Common myeloid progenitor, CD34-positive (primary cell): ENCODE results near the gene VSIG4.

Experiments
- CTCF ChIA-PET: fragments of 350-600 bp; sonication (Branson Sonifier 250); formaldehyde crosslinking; loops from one replicate; lab custom pipeline; 2021; ENCODE audit warnings: antibody characterized with exemption; lab: Charles Lee
- POLR2A ChIA-PET: fragments of 350-600 bp; sonication (Branson Sonifier 250); formaldehyde crosslinking; loops from one replicate; lab custom pipeline; 2021; ENCODE audit warnings: antibody characterized with exemption; lab: Charles Lee
- DNase-seq, 3 donors: peaks; one replicate each; pipeline versions ENCODE4 v3.0.0 to v3.0.0-alpha.2; 2013
- H3K27ac ChIP-seq, 2 experiments: 1 replicate in 1 of 2; 2 replicates in 1 of 2; pipeline ENCODE4 v1.7.0; 2013; ENCODE audit warnings: inconsistent platforms in 2 of 2, low read length in 2 of 2, mild to moderate bottlenecking in 2 of 2, low read depth in 1 of 2, moderate library complexity in 1 of 2; ENCODE audit not compliant: severe bottlenecking in 2 of 2, insufficient read depth in 1 of 2, poor library complexity in 1 of 2
- H3K27me3 ChIP-seq, 5 experiments: replicated peaks in 2 of 5; 1 replicate in 3 of 5; 2 replicates in 2 of 5; pipeline versions ENCODE4 v1.6.1 to v1.7.0; 2013; ENCODE audit warnings: low read length in 4 of 5, mild to moderate bottlenecking in 2 of 5, moderate library complexity in 2 of 5, inconsistent platforms in 1 of 5; ENCODE audit not compliant: insufficient read depth in 5 of 5, control insufficient read depth in 4 of 5
- H3K36me3 ChIP-seq, 4 experiments: 1 replicate in 2 of 4; 2 replicates in 2 of 4; pipeline versions ENCODE4 v1.6.1 to v1.7.0; 2013; ENCODE audit warnings: low read length in 3 of 4, control low read depth in 1 of 4, mild to moderate bottlenecking in 1 of 4; ENCODE audit not compliant: control insufficient read depth in 4 of 4, insufficient read depth in 4 of 4
- H3K4me1 ChIP-seq, 4 experiments: 1 replicate in 3 of 4; 2 replicates in 1 of 4; pipeline versions ENCODE4 v1.6.1 to v1.7.1; 2013; ENCODE audit warnings: low read length in 3 of 4, mild to moderate bottlenecking in 3 of 4, control low read depth in 1 of 4, inconsistent platforms in 1 of 4, moderate library complexity in 1 of 4; ENCODE audit not compliant: control insufficient read depth in 4 of 4, insufficient read depth in 4 of 4; ENCODE audit errors: control extremely low read depth in 1 of 4
- H3K4me3 ChIP-seq, 7 experiments: 1 replicate in 4 of 7; 2 replicates in 3 of 7; pipeline versions ENCODE4 v1.5.1 to v1.7.0; 2013; ENCODE audit warnings: mild to moderate bottlenecking in 7 of 7, low read length in 6 of 7, moderate library complexity in 6 of 7, inconsistent platforms in 2 of 7, low read depth in 2 of 7, control low read depth in 1 of 7; ENCODE audit not compliant: insufficient read depth in 4 of 7, control insufficient read depth in 1 of 7; ENCODE audit errors: extremely low read depth in 1 of 7
- H3K9me3 ChIP-seq, 5 experiments: 1 replicate in 4 of 5; 2 replicates in 1 of 5; pipeline versions ENCODE4 v1.6.1 to v1.7.1; 2013; ENCODE audit warnings: low read length in 4 of 5, mild to moderate bottlenecking in 2 of 5, inconsistent platforms in 1 of 5, low read depth in 1 of 5, moderate library complexity in 1 of 5; ENCODE audit not compliant: control insufficient read depth in 4 of 5, insufficient read depth in 2 of 5; ENCODE audit errors: control extremely low read depth in 1 of 5
- WGBS: methylation state at CpG from one replicate; pipeline ENCODE4 v1.1.5; 2013; ENCODE audit not compliant: insufficient coverage; 5-methylcytosine and 5-hydroxymethylcytosine counted together

Gene VSIG4

DNA sequence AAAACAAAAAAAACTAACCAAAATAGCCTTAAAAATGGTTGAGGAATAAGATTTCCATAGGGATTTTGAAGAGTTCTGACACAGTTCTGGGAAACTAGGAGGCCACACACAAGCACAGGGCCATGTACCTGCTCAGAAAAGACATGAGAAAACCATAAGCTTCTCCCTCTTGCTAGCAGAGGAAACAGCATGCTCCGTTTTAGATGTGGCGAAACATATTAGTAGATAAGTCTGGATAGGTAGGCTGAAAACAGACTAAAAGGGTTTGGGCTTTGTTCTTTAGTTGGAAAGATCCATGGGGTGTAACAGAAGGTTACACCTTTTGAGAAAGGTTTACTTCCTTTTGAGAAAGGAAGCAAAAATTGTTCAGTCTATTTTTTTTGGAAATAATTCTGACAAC lies 10.9 kb downstream of the VSIG4 start:
- Histone ChIP-seq H3K4me1 (peaks cover 2 to 13% (median 5%) of the 10 kb centered on the region in 4 experiments), H3K27ac (no peak overlapping the region), H3K9me3 (no peaks in the 10 kb centered on the region), H3K36me3 (no peaks in the 10 kb centered on the region), H3K27me3 (peaks cover 0 to 7% (median 0%) of the 10 kb centered on the region in 5 experiments), H3K4me3 (no peak overlapping the region)
- ChIA-PET CTCF (no interaction called here), POLR2A (no interaction called here)
- no peak for DNase-seq
- WGBS, result 79% methylated on average over 2 of the region's 2 CpGs

DNA sequence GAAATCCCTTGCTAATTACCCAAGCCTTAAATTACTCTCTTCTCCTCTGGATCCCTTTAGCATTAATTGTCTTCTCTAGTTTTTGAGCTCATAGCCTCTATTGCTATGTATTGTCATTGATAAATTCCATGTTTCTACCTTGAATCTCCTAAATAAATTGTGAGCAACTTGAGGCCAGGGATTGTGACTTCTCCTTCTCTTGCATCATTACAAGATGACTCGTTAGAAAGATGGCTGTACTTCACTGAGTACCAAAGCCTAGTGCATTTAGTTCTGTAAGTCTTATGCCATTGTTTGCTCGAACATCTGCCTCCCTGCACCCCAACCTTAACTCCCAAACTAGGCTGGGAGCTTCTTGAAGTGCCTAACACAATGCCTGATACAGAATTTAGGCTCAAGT lies 15.3 kb downstream of the VSIG4 start:
- ChIA-PET CTCF (no interaction called here), POLR2A (no interaction called here)
- no peak overlapping the region for H3K4me3 ChIP-seq
- H3K36me3 ChIP-seq, result peaks cover 0 to 3% (median 0%) of the 10 kb centered on the region in 4 experiments
- H3K4me1 ChIP-seq, result peaks cover 10 to 18% (median 14%) of the 10 kb centered on the region in 4 experiments
- no peak overlapping the region for H3K27ac ChIP-seq
- H3K27me3 ChIP-seq, result no peaks in the 10 kb centered on the region
- H3K9me3 ChIP-seq, result no peaks in the 10 kb centered on the region
- no peak for DNase-seq
- WGBS, result 100% methylated on average over 2 of the region's 2 CpGs

DNA sequence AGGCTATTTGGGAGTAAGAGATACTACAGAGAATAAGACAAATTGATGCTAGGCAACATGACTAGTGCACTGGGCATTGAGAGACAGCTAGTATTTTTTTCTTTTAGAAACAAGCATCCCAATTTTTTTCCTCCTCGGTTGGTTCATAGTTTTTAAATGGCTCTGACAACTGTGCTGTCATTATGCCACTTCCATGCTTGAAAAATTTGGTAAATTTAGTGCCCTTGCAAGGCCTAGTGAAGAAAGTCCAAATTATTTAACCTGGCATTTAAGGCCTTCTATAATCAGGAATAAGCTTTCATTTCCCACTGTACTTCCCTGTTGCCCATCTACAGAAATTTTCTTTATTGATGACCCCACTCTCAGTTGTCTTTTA lies 15.8 kb downstream of the VSIG4 start:
- Histone ChIP-seq H3K27ac (no peak overlapping the region), H3K4me3 (no peak overlapping the region), H3K36me3 (peaks cover 0 to 7% (median 2%) of the 10 kb centered on the region in 4 experiments), H3K27me3 (no peaks in the 10 kb centered on the region), H3K4me1 (peaks cover 10 to 22% (median 19%) of the 10 kb centered on the region in 4 experiments), H3K9me3 (no peaks in the 10 kb centered on the region)
- POLR2A ChIA-PET, result no interaction called here
- CTCF ChIA-PET, result no interaction called here
- WGBS, result no CpG with 5 or more reads among the region's 1 CpG
- no peak for DNase-seq

DNA sequence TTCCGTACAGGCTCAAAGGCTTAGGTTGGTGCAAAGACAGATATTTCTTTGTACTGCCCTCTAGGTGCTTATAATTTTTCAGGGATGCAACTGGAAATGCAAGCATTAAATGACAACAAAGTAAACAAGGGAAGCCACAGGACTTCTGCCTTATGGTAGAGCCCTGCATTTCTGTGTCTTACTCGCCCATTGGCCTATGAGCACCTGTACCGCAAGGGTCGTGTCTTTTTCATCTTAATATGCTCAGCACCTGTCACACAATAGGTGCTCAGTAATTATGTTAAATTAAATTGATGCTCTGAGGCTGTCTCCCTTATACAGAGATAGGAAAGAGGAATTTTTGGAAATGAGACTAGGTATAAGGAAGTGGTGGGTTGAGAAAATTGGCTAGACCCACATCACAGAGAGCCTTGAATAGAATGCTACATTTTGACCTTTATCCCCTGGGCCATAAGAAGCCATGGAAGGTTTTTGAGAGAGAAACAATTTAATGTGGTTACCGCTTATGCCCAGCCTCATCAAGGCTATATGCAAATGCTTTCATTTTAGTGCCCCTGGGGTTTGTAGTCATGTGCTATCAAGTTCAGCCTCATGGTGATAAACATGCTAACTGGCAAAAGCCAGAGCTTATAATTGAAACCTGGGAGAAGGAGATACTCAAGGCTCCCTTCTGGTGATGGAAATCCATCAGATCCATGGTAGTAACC lies 16.3 kb downstream of the VSIG4 start:
- CTCF ChIA-PET, result no interaction called here
- peaks cover 15 to 28% (median 24%) of the 10 kb centered on the region in 4 experiments for H3K4me1 ChIP-seq
- H3K27me3 ChIP-seq, result no peaks in the 10 kb centered on the region
- 71% methylated on average over 1 of the region's 5 CpGs for WGBS
- H3K9me3 ChIP-seq, result no peaks in the 10 kb centered on the region
- DNase-seq, result no peak
- POLR2A ChIA-PET, result no interaction called here
- H3K27ac ChIP-seq, result no peak overlapping the region
- H3K4me3 ChIP-seq, result no peak overlapping the region
- peaks cover 0 to 12% (median 5%) of the 10 kb centered on the region in 4 experiments for H3K36me3 ChIP-seq

DNA sequence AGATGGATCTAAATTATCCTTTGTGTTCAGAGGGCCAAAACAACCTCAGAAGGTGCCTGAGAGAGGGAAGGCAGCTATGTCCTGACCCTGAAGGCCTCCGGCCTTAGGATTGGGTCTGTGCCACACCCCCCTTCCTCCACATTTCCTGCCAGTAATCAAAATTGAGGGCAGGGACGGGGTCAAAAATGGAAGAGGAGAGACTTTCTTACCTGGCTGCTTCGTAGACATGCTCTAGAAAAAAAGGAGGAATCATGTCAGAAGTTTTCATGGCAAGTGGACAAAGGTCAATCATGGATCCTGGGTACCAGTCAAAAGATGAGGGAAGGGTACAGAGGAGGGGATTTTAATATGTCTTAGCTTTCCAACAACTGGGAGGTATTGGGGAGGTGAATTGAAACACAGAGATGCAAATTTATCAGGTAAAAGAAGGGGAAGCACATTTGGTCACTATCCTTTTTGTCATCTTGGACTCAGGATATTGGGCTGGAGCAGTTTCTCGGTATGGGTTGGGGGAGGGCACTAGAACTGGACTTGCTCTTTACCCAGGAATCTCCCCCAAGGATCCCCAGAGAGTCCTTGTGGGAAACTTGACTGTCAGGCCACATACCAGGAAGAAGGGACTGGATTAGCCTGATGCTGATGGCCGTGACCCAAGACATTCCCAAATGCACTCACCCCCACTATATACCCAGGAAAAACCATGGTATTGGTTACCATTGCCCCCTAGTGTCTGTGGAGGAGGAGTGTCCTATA lies 17.1 kb downstream of the VSIG4 start:
- 63% methylated on average over 3 of the region's 5 CpGs for WGBS
- Histone ChIP-seq H3K36me3 (peaks cover 0 to 20% (median 10%) of the 10 kb centered on the region in 4 experiments), H3K4me3 (no peak overlapping the region), H3K9me3 (no peaks in the 10 kb centered on the region), H3K4me1 (peaks cover 22 to 35% (median 31%) of the 10 kb centered on the region in 4 experiments), H3K27me3 (no peaks in the 10 kb centered on the region), H3K27ac (peak overlapping the region in 1 of 2 experiments; percentile 6)
- POLR2A ChIA-PET, result no interaction called here
- CTCF ChIA-PET, result no interaction called here
- no peak for DNase-seq

GRCh38 chrX:66021765-66022631 lies 17.9 kb downstream of the VSIG4 start:
- WGBS, result 94% methylated on average over 8 of the region's 9 CpGs
- POLR2A ChIA-PET, result no interaction called here

More at GRCh38 chrX:66021765-66022631, 17.9 kb downstream of the VSIG4 start:
- H3K27me3 ChIP-seq, result no peaks in the 10 kb centered on the region
- peaks cover 30 to 42% (median 39%) of the 10 kb centered on the region in 4 experiments for H3K4me1 ChIP-seq
- no peak overlapping the region for H3K4me3 ChIP-seq
- CTCF ChIA-PET, result interaction anchor here (0.9 to 9.9 kb wide), 3 partner anchors 24 to 273 kb away, joined by 3 to 59 read pairs (median 3); no protein-coding TSS in a partner anchor
- no peaks in the 10 kb centered on the region for H3K9me3 ChIP-seq
- H3K27ac ChIP-seq, result peak overlapping the region in 1 of 2 experiments; percentile 16
- no peak for DNase-seq
- peaks cover 0 to 27% (median 12%) of the 10 kb centered on the region in 4 experiments for H3K36me3 ChIP-seq
